HEK293 (cell line): ENCODE results near the gene LHB.
A peak's percentile ranks its signal among the peaks of the same experiment; 100 is the strongest.

Source experiments
- BCL11A ChIP-seq: fragments of 450-650 bp; formaldehyde crosslinking; IDR thresholded peaks from 2 replicates; pipeline ENCODE4 v1.5.1; 2016; ENCODE audit warnings: low read depth, missing biosample characterization, missing genetic modification characterization
- GFI1B ChIP-seq: fragments of 450-650 bp; formaldehyde crosslinking; IDR thresholded peaks from 2 replicates; pipeline ENCODE4 v1.5.1; 2016; ENCODE audit warnings: missing biosample characterization, missing genetic modification characterization
- GLI2 ChIP-seq: fragments of 450-650 bp; formaldehyde crosslinking; IDR thresholded peaks from 2 replicates; pipeline ENCODE4; 2017; ENCODE audit warnings: missing biosample characterization, missing genetic modification characterization, low read depth, borderline replicate concordance
- GLI4 ChIP-seq: fragments of 450-650 bp; formaldehyde crosslinking; IDR thresholded peaks from 2 replicates; pipeline ENCODE4 v1.5.1; 2016; ENCODE audit warnings: missing biosample characterization, missing genetic modification characterization
- HOXC10 ChIP-seq: sonication (generic); formaldehyde crosslinking; IDR thresholded peaks from 2 replicates; pipeline ENCODE4 v1.8.1; 2023; ENCODE audit warnings: mild to moderate bottlenecking, missing genetic modification reagents
- KLF9 ChIP-seq: fragments of 450-650 bp; formaldehyde crosslinking; IDR thresholded peaks from 2 replicates; pipeline ENCODE4 v1.5.1; 2016; ENCODE audit warnings: missing biosample characterization, missing genetic modification characterization, low read depth
- MZF1 ChIP-seq: fragments of 450-650 bp; formaldehyde crosslinking; IDR thresholded peaks from 2 replicates; pipeline ENCODE4 v1.5.1; 2017; ENCODE audit warnings: missing biosample characterization, missing genetic modification characterization, borderline replicate concordance
- SCRT1 ChIP-seq: fragments of 450-650 bp; formaldehyde crosslinking; IDR thresholded peaks from 2 replicates; pipeline ENCODE4 v1.5.1; 2016; ENCODE audit warnings: missing biosample characterization, missing genetic modification characterization, borderline replicate concordance
- ZNF133 ChIP-seq: fragments of 450-650 bp; formaldehyde crosslinking; IDR thresholded peaks from 2 replicates; pipeline ENCODE4 v1.5.1; 2016; ENCODE audit warnings: missing biosample characterization, missing genetic modification characterization
- ZNF248 ChIP-seq: fragments of 450-650 bp; formaldehyde crosslinking; IDR thresholded peaks from 2 replicates; pipeline ENCODE4 v1.5.1; 2017; ENCODE audit warnings: missing biosample characterization, missing genetic modification characterization
- ZNF350 ChIP-seq: fragments of 450-650 bp; formaldehyde crosslinking; IDR thresholded peaks from 2 replicates; pipeline ENCODE4 v1.5.0; 2017; ENCODE audit warnings: missing biosample characterization, mild to moderate bottlenecking, missing genetic modification characterization
- ZNF366 ChIP-seq: fragments of 450-650 bp; formaldehyde crosslinking; conservative IDR thresholded peaks from 2 replicates; pipeline ENCODE4 v1.5.1; 2016; ENCODE audit warnings: missing biosample characterization, missing genetic modification characterization
- ZNF560 ChIP-seq: fragments of 450-650 bp; formaldehyde crosslinking; IDR thresholded peaks from 2 replicates; pipeline ENCODE4 v1.5.1; 2017; ENCODE audit warnings: missing biosample characterization, missing genetic modification characterization, borderline replicate concordance
- ZNF792 ChIP-seq: fragments of 450-650 bp; formaldehyde crosslinking; IDR thresholded peaks from 2 replicates; pipeline ENCODE4 v1.5.1; 2016; ENCODE audit warnings: missing biosample characterization, missing genetic modification characterization
- ZNF837 ChIP-seq: fragments of 450-650 bp; formaldehyde crosslinking; IDR thresholded peaks from 2 replicates; pipeline ENCODE4 v1.5.1; 2016; ENCODE audit warnings: missing biosample characterization, missing genetic modification characterization
- ZNF843 ChIP-seq: fragments of 450-650 bp; formaldehyde crosslinking; IDR thresholded peaks from 2 replicates; pipeline ENCODE4 v1.5.1; 2016; ENCODE audit warnings: missing biosample characterization, missing genetic modification characterization
- TF ChIP-seq, protein P1 (sequence below): fragments of 450-650 bp; formaldehyde crosslinking; IDR thresholded peaks from 2 replicates; pipeline ENCODE4 v1.5.1; 2016; ENCODE audit warnings: missing biosample characterization, missing genetic modification characterization, borderline replicate concordance
- TF ChIP-seq, protein P2 (sequence below): fragments of 450-650 bp; formaldehyde crosslinking; IDR thresholded peaks from 2 replicates; pipeline ENCODE4 v1.5.1; 2016; ENCODE audit warnings: missing biosample characterization, missing genetic modification characterization
- TF ChIP-seq, protein P3 (sequence below): fragments of 450-650 bp; formaldehyde crosslinking; IDR thresholded peaks from 2 replicates; pipeline ENCODE4 v1.5.1; 2016; ENCODE audit warnings: missing biosample characterization, missing genetic modification characterization
- TF ChIP-seq, protein P4 (sequence below): fragments of 450-650 bp; formaldehyde crosslinking; IDR thresholded peaks from 2 replicates; pipeline ENCODE4 v1.5.1; 2017; ENCODE audit warnings: missing biosample characterization, missing genetic modification characterization
- TF ChIP-seq, protein P5 (sequence below): fragments of 450-650 bp; formaldehyde crosslinking; IDR thresholded peaks from 2 replicates; pipeline ENCODE4 v1.5.1; 2016; ENCODE audit warnings: missing biosample characterization, missing genetic modification characterization
- TF ChIP-seq, protein P6 (sequence below): fragments of 450-650 bp; formaldehyde crosslinking; IDR thresholded peaks from 2 replicates; pipeline ENCODE4; 2016; ENCODE audit warnings: missing biosample characterization, missing genetic modification characterization

LHB gene

DNA sequence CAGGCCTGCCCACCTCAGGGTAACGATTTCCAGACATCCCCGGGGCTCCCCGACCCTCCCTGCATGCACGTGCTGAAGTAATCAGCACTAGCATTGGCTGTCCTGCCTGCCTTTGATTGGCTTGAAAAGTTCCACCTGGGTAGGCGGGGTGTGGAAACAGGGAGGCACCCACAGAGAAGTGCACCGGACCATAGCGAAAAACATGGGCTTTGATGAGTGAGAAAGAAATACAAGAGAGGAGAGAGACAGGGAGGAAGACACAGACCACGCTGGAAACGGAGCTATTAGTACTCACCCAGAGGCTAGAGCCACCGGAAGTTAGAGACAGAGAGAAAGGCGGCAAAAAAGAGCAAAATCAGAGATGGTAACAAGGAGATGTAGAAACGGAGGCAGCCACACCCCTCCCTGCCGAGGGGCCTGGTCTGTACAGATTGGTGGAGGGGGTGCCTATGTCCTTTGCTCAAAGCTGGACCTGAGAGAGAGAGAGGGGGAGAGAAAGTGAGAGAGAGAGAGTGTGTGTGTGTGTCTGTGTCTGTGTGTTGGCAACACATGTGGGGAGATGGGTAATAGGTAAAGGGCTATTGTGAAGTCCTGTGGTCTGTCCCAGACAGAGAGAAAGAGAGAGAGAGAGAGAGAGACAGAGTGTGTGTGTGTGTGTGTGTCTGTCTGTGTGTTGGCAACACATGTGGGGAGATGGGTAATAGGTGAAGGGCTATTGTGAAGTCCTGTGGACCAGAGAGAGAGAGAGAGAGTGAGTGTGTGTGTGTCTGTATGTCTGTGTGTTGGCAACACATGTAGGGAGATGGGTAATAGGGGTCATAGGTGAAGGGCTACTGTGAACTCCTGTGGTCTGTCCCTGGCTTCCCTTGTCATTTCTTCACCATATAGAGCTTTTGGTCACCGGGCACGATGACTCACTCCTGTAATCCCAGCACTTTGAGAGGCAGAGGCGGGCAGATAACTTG is 4.3 kb upstream of the LHB start (continued):
- TF ChIP-seq ZNF843 (no peak; the same call in none of the 2 replicates), GLI4 (tag by site-specific recombination) (no peak; the same call in none of the 2 replicates), ZNF792 (tag by site-specific recombination) (0 out of 2 replicates have a peak, but pooled peaks have one; percentile 43), ZNF133 (no peak), KLF9 (peak; percentile 53), SCRT1 (tag by site-specific recombination) (no peak), GLI2 (tag by site-specific recombination) (no peak), HOXC10 (no peak), ZNF366 (tag by site-specific recombination) (peak; percentile 88), ZNF837 (tag by site-specific recombination) (no peak), MZF1 (no peak), ZNF248 (tag by site-specific recombination) (no peak), ZNF560 (no peak), BCL11A (peak; percentile 73; the same call in 1 of the 2 replicates), GFI1B (tag by site-specific recombination) (no peak), ZNF350 (no peak)
- TF ChIP-seq, protein P1, sequence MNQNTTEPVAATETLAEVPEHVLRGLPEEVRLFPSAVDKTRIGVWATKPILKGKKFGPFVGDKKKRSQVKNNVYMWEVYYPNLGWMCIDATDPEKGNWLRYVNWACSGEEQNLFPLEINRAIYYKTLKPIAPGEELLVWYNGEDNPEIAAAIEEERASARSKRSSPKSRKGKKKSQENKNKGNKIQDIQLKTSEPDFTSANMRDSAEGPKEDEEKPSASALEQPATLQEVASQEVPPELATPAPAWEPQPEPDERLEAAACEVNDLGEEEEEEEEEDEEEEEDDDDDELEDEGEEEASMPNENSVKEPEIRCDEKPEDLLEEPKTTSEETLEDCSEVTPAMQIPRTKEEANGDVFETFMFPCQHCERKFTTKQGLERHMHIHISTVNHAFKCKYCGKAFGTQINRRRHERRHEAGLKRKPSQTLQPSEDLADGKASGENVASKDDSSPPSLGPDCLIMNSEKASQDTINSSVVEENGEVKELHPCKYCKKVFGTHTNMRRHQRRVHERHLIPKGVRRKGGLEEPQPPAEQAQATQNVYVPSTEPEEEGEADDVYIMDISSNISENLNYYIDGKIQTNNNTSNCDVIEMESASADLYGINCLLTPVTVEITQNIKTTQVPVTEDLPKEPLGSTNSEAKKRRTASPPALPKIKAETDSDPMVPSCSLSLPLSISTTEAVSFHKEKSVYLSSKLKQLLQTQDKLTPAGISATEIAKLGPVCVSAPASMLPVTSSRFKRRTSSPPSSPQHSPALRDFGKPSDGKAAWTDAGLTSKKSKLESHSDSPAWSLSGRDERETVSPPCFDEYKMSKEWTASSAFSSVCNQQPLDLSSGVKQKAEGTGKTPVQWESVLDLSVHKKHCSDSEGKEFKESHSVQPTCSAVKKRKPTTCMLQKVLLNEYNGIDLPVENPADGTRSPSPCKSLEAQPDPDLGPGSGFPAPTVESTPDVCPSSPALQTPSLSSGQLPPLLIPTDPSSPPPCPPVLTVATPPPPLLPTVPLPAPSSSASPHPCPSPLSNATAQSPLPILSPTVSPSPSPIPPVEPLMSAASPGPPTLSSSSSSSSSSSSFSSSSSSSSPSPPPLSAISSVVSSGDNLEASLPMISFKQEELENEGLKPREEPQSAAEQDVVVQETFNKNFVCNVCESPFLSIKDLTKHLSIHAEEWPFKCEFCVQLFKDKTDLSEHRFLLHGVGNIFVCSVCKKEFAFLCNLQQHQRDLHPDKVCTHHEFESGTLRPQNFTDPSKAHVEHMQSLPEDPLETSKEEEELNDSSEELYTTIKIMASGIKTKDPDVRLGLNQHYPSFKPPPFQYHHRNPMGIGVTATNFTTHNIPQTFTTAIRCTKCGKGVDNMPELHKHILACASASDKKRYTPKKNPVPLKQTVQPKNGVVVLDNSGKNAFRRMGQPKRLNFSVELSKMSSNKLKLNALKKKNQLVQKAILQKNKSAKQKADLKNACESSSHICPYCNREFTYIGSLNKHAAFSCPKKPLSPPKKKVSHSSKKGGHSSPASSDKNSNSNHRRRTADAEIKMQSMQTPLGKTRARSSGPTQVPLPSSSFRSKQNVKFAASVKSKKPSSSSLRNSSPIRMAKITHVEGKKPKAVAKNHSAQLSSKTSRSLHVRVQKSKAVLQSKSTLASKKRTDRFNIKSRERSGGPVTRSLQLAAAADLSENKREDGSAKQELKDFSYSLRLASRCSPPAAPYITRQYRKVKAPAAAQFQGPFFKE, result no peak
- TF ChIP-seq, protein P2, sequence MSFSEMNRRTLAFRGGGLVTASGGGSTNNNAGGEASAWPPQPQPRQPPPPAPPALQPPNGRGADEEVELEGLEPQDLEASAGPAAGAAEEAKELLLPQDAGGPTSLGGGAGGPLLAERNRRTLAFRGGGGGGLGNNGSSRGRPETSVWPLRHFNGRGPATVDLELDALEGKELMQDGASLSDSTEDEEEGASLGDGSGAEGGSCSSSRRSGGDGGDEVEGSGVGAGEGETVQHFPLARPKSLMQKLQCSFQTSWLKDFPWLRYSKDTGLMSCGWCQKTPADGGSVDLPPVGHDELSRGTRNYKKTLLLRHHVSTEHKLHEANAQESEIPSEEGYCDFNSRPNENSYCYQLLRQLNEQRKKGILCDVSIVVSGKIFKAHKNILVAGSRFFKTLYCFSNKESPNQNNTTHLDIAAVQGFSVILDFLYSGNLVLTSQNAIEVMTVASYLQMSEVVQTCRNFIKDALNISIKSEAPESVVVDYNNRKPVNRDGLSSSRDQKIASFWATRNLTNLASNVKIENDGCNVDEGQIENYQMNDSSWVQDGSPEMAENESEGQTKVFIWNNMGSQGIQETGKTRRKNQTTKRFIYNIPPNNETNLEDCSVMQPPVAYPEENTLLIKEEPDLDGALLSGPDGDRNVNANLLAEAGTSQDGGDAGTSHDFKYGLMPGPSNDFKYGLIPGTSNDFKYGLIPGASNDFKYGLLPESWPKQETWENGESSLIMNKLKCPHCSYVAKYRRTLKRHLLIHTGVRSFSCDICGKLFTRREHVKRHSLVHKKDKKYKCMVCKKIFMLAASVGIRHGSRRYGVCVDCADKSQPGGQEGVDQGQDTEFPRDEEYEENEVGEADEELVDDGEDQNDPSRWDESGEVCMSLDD (tag by site-specific recombination), result peak; percentile 87
- TF ChIP-seq, protein P3, sequence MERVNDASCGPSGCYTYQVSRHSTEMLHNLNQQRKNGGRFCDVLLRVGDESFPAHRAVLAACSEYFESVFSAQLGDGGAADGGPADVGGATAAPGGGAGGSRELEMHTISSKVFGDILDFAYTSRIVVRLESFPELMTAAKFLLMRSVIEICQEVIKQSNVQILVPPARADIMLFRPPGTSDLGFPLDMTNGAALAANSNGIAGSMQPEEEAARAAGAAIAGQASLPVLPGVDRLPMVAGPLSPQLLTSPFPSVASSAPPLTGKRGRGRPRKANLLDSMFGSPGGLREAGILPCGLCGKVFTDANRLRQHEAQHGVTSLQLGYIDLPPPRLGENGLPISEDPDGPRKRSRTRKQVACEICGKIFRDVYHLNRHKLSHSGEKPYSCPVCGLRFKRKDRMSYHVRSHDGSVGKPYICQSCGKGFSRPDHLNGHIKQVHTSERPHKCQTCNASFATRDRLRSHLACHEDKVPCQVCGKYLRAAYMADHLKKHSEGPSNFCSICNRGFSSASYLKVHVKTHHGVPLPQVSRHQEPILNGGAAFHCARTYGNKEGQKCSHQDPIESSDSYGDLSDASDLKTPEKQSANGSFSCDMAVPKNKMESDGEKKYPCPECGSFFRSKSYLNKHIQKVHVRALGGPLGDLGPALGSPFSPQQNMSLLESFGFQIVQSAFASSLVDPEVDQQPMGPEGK (tag by site-specific recombination), result peak; percentile 81
- TF ChIP-seq, protein P4, sequence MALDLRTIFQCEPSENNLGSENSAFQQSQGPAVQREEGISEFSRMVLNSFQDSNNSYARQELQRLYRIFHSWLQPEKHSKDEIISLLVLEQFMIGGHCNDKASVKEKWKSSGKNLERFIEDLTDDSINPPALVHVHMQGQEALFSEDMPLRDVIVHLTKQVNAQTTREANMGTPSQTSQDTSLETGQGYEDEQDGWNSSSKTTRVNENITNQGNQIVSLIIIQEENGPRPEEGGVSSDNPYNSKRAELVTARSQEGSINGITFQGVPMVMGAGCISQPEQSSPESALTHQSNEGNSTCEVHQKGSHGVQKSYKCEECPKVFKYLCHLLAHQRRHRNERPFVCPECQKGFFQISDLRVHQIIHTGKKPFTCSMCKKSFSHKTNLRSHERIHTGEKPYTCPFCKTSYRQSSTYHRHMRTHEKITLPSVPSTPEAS, result peak; percentile 94
- TF ChIP-seq, protein P5, sequence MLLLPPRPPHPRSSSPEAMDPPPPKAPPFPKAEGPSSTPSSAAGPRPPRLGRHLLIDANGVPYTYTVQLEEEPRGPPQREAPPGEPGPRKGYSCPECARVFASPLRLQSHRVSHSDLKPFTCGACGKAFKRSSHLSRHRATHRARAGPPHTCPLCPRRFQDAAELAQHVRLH (tag by site-specific recombination), result peak; percentile 60
- TF ChIP-seq, protein P6, sequence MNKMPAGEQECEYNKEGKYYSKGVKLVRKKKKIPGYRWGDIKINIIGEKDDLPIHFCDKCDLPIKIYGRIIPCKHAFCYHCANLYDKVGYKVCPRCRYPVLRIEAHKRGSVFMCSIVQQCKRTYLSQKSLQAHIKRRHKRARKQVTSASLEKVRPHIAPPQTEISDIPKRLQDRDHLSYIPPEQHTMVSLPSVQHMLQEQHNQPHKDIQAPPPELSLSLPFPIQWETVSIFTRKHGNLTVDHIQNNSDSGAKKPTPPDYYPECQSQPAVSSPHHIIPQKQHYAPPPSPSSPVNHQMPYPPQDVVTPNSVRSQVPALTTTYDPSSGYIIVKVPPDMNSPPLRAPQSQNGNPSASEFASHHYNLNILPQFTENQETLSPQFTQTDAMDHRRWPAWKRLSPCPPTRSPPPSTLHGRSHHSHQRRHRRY (tag by site-specific recombination), result no peak
